Measurements from ENCODE around the gene KCNAB1.

The KCNAB1 gene

GRCh38 chr3:156404217-156404616 lies 283.8 kb downstream of the KCNAB1 start:
- DNase-seq (ENCODE audit: low read depth, low spot score) = no peak

- DNase-seq (ENCODE audit: low read depth, low spot score) = no peak
Measured at GRCh38 chr3:156406393-156406792, 286.0 kb downstream of the KCNAB1 start.

GRCh38 chr3:156407617-156408225 lies 287.3 kb downstream of the KCNAB1 start:
- DNase-seq (ENCODE audit: low read depth, low spot score) = no peak

GRCh38 chr3:156409694-156410093 lies 289.3 kb downstream of the KCNAB1 start:
- DNase-seq (ENCODE audit: low read depth, low spot score) = no peak

- DNase-seq (ENCODE audit: low read depth, low spot score) = no peak
Measured at GRCh38 chr3:156412600-156412999, 292.2 kb downstream of the KCNAB1 start.

- no peak for DNase-seq (ENCODE audit: low read depth, low spot score)
Measured at GRCh38 chr3:156413293-156413892, 293.0 kb downstream of the KCNAB1 start.

GRCh38 chr3:156416846-156417558 lies 296.6 kb downstream of the KCNAB1 start:
- DNase-seq (ENCODE audit: low read depth, low spot score) = no peak

GRCh38 chr3:156417559-156418132 lies 297.3 kb downstream of the KCNAB1 start:
- DNase-seq (ENCODE audit: low read depth, low spot score) = no peak

GRCh38 chr3:156418428-156418827 lies 298.1 kb downstream of the KCNAB1 start:
- no peak for DNase-seq (ENCODE audit: low read depth, low spot score)

- DNase-seq (ENCODE audit: low read depth, low spot score) = no peak
Measured at GRCh38 chr3:156421534-156421933, 301.2 kb downstream of the KCNAB1 start.

- no peak for DNase-seq (ENCODE audit: low read depth, low spot score)
Measured at GRCh38 chr3:156424758-156425157, 304.4 kb downstream of the KCNAB1 start.

GRCh38 chr3:156425651-156426050 lies 305.3 kb downstream of the KCNAB1 start:
- no peak for DNase-seq (ENCODE audit: low read depth, low spot score)

GRCh38 chr3:156429125-156429524 lies 308.7 kb downstream of the KCNAB1 start:
- DNase-seq (ENCODE audit: low read depth, low spot score) = no peak

- no peak for DNase-seq (ENCODE audit: low read depth, low spot score)
Measured at GRCh38 chr3:156431334-156432124, 311.2 kb downstream of the KCNAB1 start.

- no peak for DNase-seq (ENCODE audit: low read depth, low spot score)
Measured at GRCh38 chr3:156432563-156432962, 312.2 kb downstream of the KCNAB1 start.

GRCh38 chr3:156433138-156433537 lies 312.8 kb downstream of the KCNAB1 start:
- DNase-seq (ENCODE audit: low read depth, low spot score) = no peak

GRCh38 chr3:156433910-156434309 lies 313.5 kb downstream of the KCNAB1 start:
- no peak for DNase-seq (ENCODE audit: low read depth, low spot score)

GRCh38 chr3:156434921-156435320 lies 314.5 kb downstream of the KCNAB1 start:
- no peak for DNase-seq (ENCODE audit: low read depth, low spot score)

- no peak for DNase-seq (ENCODE audit: low read depth, low spot score)
Measured at GRCh38 chr3:156443079-156443478, 322.7 kb downstream of the KCNAB1 start.

- DNase-seq (ENCODE audit: low read depth, low spot score) = peak; percentile 37
Measured at GRCh38 chr3:156445117-156446090, 325.0 kb downstream of the KCNAB1 start.

- peak; percentile 28 for DNase-seq (ENCODE audit: low read depth, low spot score)
Measured at GRCh38 chr3:156448300-156448699, 327.9 kb downstream of the KCNAB1 start.

Data from astrocyte of the hippocampus (primary cell).